ENCODE data around the gene APOBEC4.
A peak's percentile ranks its signal among the peaks of the same experiment; 100 is the strongest.
"Not testable (repeated sequence)": the region's sequence is repeated elsewhere in the genome, so short reads cannot be mapped to it uniquely, and the experiment has no call there.

APOBEC4 gene, protein sequence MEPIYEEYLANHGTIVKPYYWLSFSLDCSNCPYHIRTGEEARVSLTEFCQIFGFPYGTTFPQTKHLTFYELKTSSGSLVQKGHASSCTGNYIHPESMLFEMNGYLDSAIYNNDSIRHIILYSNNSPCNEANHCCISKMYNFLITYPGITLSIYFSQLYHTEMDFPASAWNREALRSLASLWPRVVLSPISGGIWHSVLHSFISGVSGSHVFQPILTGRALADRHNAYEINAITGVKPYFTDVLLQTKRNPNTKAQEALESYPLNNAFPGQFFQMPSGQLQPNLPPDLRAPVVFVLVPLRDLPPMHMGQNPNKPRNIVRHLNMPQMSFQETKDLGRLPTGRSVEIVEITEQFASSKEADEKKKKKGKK

GRCh38 chr1:183652547-183653461, at the start of gene APOBEC4:
TSS of gene APOBEC4 (minus strand) at chr1:183653316. CDS start at chr1:183648781, 4,535 bp downstream.
- peak; percentile 6 for DNase-seq

DNA sequence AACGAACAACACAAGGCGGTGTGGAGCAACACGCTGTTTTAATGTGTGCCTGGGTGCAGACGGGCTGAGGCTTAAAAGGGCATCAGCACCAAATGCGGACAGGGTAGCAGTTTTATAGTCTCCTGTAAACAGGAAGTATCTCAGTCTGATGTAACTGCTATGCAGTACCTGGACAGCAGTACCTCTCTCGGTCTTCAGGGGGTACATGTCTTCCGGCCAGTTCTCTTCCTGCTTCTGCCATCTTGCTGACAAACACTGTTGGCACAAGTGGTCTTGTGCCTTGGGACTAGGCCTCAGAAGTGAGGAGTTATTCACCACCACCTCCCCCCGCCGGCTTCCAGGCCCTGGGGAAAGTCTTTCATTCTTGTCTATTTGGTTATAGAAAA, 49.7 kb upstream of the APOBEC4 start:
- no peak for DNase-seq

GRCh38 chr1:183702087-183702812, 49.1 kb upstream of the APOBEC4 start:
- no peak for DNase-seq

DNA sequence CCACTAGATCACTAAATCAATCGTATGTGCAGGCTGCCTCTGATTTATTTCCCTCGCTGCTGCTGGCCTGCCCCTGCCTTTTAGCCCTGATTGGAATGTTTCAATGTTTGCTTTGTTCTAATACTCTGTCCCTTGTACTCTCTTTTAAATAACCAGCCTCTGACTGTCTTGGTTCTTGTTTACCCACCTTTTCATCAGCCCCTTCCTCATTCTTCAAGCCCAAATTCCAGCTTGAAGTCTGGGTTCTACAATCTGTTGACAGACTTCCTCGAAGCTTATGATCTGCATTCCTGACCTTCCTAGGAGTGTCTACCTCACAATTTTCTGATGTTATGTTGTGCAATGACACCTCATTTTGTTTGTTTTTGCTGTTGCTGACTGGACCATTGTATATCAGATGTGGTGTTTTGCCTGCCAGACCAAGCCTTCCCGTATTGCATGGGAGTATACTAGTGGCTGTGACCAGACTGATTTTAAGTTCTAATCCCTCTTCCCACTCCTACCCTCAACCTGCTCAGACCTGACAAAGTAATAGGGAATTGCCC, 46.6 kb upstream of the APOBEC4 start:
- DNase-seq = no peak

- DNase-seq = no peak
Measured at GRCh38 chr1:183697814-183698590, 44.9 kb upstream of the APOBEC4 start.

- no peak for DNase-seq
Measured at GRCh38 chr1:183696981-183697380, 43.9 kb upstream of the APOBEC4 start.

GRCh38 chr1:183694755-183695154, 41.6 kb upstream of the APOBEC4 start:
- no peak for DNase-seq

DNA sequence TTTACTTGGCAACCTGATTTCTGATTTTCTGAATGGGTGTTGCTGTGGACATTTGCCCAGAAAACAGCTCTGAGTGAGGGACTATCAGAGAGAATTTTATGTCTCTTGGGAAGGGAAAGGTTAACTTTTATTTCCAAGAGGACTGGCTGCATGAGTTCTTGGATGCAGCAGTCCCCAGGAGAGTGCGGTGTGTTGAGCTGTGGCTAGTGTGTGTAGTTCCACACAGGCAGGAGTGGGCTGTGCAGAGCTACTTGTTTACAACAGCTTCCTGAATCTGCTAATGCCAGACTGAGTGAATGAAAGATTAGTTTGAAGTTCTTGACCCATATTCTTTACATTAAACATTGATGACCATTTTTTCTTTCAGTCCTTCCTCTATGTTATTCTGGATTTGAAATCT, 41.0 kb upstream of the APOBEC4 start:
- no peak for DNase-seq

- no peak for DNase-seq
Measured at GRCh38 chr1:183693521-183693920, 40.4 kb upstream of the APOBEC4 start.

- DNase-seq = no peak
Measured at GRCh38 chr1:183689762-183690204, 36.7 kb upstream of the APOBEC4 start.

DNA sequence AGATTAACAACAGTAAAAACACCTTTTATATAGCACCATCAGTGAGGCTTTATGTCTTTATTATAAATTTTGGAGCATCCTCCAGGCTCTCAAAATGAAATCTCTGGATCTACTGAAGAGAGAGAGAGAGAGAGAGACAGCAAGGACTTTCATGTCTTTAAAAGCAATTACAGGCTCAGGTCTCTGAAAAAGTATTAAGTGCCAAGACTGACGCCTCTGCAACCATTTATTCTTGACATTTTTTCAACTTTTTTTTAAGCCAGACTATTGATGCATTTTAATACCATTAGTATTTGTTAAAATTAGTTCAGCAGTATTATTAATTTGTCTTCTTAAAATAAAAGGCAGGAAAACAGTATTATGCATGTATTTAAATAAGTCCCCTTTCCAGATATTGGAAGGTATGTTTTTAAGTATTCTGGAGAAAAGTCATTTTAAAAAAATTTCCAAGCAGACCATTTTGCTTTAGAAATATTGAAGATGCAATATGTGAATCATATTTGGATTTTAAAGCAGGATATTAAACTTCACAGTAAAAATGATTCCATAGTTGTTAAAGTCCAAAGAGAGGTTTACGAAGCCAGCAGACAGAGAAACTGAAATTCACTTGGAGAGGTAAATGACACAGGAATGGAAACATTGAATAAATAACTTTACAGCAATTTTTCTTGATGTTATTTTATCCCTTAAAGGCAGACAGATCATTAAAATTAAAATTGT, 35.4 kb upstream of the APOBEC4 start:
- no peak for DNase-seq

GRCh38 chr1:183687546-183688304, 34.6 kb upstream of the APOBEC4 start:
- DNase-seq = no peak

- no peak for DNase-seq
Measured at GRCh38 chr1:183686229-183686628, 33.1 kb upstream of the APOBEC4 start.

GRCh38 chr1:183685112-183685713, 32.1 kb upstream of the APOBEC4 start:
- DNase-seq = no peak

GRCh38 chr1:183679363-183679762, 26.2 kb upstream of the APOBEC4 start:
- not testable (repeated sequence) for DNase-seq

DNA sequence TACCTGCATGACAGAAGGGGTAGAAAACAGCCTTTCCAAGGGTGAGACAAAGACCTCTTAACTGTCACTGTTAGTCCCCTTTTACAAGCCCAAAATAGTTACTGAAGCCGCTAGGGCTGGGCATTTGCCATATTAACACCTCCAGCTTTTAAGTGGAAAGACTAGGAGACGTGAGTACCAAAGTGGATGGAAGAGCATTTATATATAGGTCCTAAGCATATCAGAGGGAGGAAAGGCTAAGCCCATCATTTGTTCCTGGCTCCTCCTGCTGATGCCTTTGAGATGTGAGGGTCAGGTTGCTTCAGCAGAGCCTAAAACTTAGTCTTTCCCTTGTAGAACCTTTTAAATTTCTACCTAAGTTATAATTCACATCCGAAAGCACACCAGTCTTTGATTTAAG, 25.7 kb upstream of the APOBEC4 start:
- DNase-seq = no peak

GRCh38 chr1:183676586-183677189, 23.6 kb upstream of the APOBEC4 start:
- no peak for DNase-seq

DNA sequence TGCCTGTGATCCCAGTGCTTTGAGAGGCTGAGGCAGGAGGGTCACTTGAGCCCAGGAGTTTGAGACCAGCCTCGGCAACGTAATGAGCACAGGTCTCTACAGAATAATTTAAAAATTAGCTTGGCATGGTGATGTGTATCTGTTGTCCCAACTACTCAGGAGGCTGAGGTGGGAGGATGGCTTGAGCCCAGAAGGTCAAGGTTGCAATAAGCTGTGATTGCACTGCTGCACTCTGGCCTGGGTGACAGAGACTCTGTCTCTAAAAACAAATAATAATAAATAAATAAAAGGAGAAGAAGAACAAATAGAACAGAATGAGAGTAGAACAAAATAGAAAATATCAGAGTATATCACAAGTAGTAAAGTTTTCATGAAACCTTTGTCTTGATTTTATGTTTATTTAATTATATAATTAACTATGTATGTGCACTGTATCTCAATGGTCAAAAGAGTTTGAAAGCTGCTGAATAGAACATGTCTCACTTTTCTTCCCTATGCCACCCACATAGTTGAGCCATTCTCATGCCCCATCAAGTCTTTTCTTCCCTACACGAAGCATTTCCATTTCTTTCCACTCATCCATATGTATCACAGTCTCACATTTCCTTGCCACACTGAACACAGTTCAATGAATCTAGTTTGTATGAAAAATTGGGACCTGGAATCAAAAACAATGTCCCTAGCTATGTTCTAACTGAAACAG, 22.9 kb upstream of the APOBEC4 start:
- no peak for DNase-seq

- no peak for DNase-seq
Measured at GRCh38 chr1:183675381-183675780, 22.3 kb upstream of the APOBEC4 start.
